ENCODE data around the gene CD81.

DNA sequence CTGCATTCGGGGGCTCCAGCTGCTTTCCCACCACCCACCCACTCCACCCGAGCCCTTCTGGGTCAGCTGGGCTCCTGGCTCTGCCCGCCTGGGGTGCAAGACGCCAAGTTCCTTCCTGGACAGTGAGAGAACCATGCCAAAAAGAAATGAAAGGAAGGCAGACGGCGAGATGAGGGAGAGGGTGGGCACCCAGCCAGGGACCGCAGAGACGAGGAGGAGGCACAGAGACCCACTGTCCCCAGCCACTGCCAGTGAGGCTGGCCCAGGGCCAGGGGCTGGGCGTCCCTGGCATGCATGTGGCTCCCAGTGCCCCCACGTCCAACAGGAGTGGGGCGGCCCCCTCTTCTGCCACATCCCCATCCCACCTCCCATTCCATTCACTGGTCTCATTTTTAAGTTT lies 10.8 kb upstream of the CD81 start:
- TF ChIP-seq, protein P1, sequence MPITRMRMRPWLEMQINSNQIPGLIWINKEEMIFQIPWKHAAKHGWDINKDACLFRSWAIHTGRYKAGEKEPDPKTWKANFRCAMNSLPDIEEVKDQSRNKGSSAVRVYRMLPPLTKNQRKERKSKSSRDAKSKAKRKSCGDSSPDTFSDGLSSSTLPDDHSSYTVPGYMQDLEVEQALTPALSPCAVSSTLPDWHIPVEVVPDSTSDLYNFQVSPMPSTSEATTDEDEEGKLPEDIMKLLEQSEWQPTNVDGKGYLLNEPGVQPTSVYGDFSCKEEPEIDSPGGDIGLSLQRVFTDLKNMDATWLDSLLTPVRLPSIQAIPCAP (CRISPR knock-in tag; IDR thresholded peaks at IDR 0.05) = no peak
- TF ChIP-seq FOXK1 (CRISPR knock-in tag; IDR thresholded peaks at IDR 0.05) (no peak), SMAD3 (CRISPR knock-in tag; IDR thresholded peaks at IDR 0.05; ENCODE audit: borderline replicate concordance) (no peak), JUN (CRISPR knock-in tag; IDR thresholded peaks at IDR 0.05) (no peak), ZNF317 (CRISPR knock-in tag; IDR thresholded peaks at IDR 0.05; ENCODE audit: borderline replicate concordance, low read depth) (no peak), GABPB1 (CRISPR knock-in tag; IDR thresholded peaks at IDR 0.05) (no peak)
- TF ChIP-seq, protein P2, sequence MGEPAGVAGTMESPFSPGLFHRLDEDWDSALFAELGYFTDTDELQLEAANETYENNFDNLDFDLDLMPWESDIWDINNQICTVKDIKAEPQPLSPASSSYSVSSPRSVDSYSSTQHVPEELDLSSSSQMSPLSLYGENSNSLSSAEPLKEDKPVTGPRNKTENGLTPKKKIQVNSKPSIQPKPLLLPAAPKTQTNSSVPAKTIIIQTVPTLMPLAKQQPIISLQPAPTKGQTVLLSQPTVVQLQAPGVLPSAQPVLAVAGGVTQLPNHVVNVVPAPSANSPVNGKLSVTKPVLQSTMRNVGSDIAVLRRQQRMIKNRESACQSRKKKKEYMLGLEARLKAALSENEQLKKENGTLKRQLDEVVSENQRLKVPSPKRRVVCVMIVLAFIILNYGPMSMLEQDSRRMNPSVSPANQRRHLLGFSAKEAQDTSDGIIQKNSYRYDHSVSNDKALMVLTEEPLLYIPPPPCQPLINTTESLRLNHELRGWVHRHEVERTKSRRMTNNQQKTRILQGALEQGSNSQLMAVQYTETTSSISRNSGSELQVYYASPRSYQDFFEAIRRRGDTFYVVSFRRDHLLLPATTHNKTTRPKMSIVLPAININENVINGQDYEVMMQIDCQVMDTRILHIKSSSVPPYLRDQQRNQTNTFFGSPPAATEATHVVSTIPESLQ (CRISPR knock-in tag; IDR thresholded peaks at IDR 0.05) = no peak
- TF ChIP-seq, protein P3, sequence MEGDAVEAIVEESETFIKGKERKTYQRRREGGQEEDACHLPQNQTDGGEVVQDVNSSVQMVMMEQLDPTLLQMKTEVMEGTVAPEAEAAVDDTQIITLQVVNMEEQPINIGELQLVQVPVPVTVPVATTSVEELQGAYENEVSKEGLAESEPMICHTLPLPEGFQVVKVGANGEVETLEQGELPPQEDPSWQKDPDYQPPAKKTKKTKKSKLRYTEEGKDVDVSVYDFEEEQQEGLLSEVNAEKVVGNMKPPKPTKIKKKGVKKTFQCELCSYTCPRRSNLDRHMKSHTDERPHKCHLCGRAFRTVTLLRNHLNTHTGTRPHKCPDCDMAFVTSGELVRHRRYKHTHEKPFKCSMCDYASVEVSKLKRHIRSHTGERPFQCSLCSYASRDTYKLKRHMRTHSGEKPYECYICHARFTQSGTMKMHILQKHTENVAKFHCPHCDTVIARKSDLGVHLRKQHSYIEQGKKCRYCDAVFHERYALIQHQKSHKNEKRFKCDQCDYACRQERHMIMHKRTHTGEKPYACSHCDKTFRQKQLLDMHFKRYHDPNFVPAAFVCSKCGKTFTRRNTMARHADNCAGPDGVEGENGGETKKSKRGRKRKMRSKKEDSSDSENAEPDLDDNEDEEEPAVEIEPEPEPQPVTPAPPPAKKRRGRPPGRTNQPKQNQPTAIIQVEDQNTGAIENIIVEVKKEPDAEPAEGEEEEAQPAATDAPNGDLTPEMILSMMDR (IDR thresholded peaks at IDR 0.05) = no peak
- TF ChIP-seq, protein P4, sequence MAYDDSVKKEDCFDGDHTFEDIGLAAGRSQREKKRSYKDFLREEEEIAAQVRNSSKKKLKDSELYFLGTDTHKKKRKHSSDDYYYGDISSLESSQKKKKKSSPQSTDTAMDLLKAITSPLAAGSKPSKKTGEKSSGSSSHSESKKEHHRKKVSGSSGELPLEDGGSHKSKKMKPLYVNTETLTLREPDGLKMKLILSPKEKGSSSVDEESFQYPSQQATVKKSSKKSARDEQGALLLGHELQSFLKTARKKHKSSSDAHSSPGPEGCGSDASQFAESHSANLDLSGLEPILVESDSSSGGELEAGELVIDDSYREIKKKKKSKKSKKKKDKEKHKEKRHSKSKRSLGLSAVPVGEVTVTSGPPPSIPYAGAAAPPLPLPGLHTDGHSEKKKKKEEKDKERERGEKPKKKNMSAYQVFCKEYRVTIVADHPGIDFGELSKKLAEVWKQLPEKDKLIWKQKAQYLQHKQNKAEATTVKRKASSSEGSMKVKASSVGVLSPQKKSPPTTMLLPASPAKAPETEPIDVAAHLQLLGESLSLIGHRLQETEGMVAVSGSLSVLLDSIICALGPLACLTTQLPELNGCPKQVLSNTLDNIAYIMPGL (CRISPR knock-in tag; IDR thresholded peaks at IDR 0.05) = no peak

Data from WTC11 (cell line).